ENCODE measurements around the gene PLPP6. TPM values are rescaled to one million over a fixed set of nuclear protein-coding genes. Genes with fewer than 3 reads are reported as not detected.

The PLPP6 gene
- polyA plus RNA-seq, 1 donor (not counting 4 experiments of a cell fraction or from before 2014, with no cell fraction given) = 7.7 TPM

- FAIRE-seq (no peak), DNase-seq (ENCODE audit: low read depth, low spot score) (no peak)
- Histone ChIP-seq H3K9ac (ENCODE audit: control insufficient read depth, extremely low read depth, insufficient read depth, low read length) (no peak overlapping the region), H3K27ac (ENCODE audit: control insufficient read depth, insufficient read depth, low read length) (no peak overlapping the region), H3K9me1 (ENCODE audit: control insufficient read depth, extremely low read depth, insufficient read depth, low read length) (no peaks in the 10 kb centered on the region), H3K4me2 (ENCODE audit: control insufficient read depth, extremely low read depth, insufficient read depth, low read depth, low read length) (no peak overlapping the region), H4K20me1 (ENCODE audit: control insufficient read depth, extremely low read depth, insufficient read depth, low read length) (no peaks in the 10 kb centered on the region), H3K9me3 (ENCODE audit: control insufficient read depth, low read depth, low read length) (no peaks in the 10 kb centered on the region), H2AFZ (ENCODE audit: control insufficient read depth, low read length) (no peak overlapping the region), H3K79me2 (ENCODE audit: control insufficient read depth, insufficient read depth, low read length) (no peaks in the 10 kb centered on the region), H3K36me3 (ENCODE audit: control insufficient read depth in 2 of 2, extremely low read depth in 1 of 2, insufficient read depth in 2 of 2, low read length in 2 of 2) (no peaks in the 10 kb centered on the region), H3K4me3 (ENCODE audit: control insufficient read depth in 2 of 3, extremely low read depth in 1 of 3, insufficient read depth in 2 of 3, low read depth in 1 of 3, low read length in 3 of 3) (no peak overlapping the region), H3K4me1 (ENCODE audit: control insufficient read depth, extremely low read depth, insufficient read depth, low read length) (no peaks in the 10 kb centered on the region), H3K27me3 (ENCODE audit: control insufficient read depth, extremely low read depth, insufficient read depth, low read length) (no peaks in the 10 kb centered on the region)
- TF ChIP-seq CTCF (optimal IDR thresholded peaks at IDR 0.05 in 1 of 3, IDR thresholded peaks at IDR 0.05 in 1 of 3, conservative IDR thresholded peaks at IDR 0.05 in 1 of 3; ENCODE audit: extremely low read depth in 1 of 3, insufficient read depth in 2 of 3, low read length in 3 of 3) = no peak
- TF ChIP-seq EZH2 (IDR thresholded peaks at IDR 0.05; ENCODE audit: low read length) = no peak
- dilution Hi-C loops (cut with MboI; ENCODE audit: extremely low pct_ligation_motif_present, low sequenced_read_pairs) = no loop called here
Measured at GRCh38 chr9:4617752-4618151, 44.3 kb upstream of the PLPP6 start.

DNA sequence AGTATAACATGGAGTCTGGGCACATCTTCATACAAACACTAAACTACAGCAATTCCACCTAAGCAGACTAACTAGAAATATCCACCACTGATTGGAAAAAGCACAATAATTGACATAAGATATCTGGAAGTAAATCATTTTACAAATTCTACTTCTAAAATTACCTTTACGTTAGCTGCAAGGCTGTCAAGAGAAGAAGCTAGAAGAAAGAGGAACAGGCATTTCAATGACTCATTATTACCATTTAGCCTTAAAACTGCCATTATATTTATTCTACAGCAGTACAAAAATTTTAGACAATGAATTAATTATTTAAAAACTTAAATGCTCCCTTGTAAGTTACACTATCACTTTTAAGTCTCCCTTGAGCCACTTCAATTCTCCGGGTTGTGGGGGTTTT is 43.4 kb upstream of the PLPP6 start:
- DNase-seq (ENCODE audit: low read depth, low spot score) = no peak
- Histone ChIP-seq H2AFZ (ENCODE audit: control insufficient read depth, low read length) (no peak overlapping the region), H3K36me3 (ENCODE audit: control insufficient read depth in 2 of 2, extremely low read depth in 1 of 2, insufficient read depth in 2 of 2, low read length in 2 of 2) (no peaks in the 10 kb centered on the region), H3K27me3 (ENCODE audit: control insufficient read depth, extremely low read depth, insufficient read depth, low read length) (no peaks in the 10 kb centered on the region), H3K9ac (ENCODE audit: control insufficient read depth, extremely low read depth, insufficient read depth, low read length) (no peak overlapping the region), H3K27ac (ENCODE audit: control insufficient read depth, insufficient read depth, low read length) (no peak overlapping the region), H3K4me3 (ENCODE audit: control insufficient read depth in 2 of 3, extremely low read depth in 1 of 3, insufficient read depth in 2 of 3, low read depth in 1 of 3, low read length in 3 of 3) (no peak overlapping the region), H3K4me2 (ENCODE audit: control insufficient read depth, extremely low read depth, insufficient read depth, low read depth, low read length) (no peak overlapping the region), H3K9me1 (ENCODE audit: control insufficient read depth, extremely low read depth, insufficient read depth, low read length) (no peaks in the 10 kb centered on the region), H3K9me3 (ENCODE audit: control insufficient read depth, low read depth, low read length) (no peaks in the 10 kb centered on the region), H3K79me2 (ENCODE audit: control insufficient read depth, insufficient read depth, low read length) (no peaks in the 10 kb centered on the region), H4K20me1 (ENCODE audit: control insufficient read depth, extremely low read depth, insufficient read depth, low read length) (no peaks in the 10 kb centered on the region), H3K4me1 (ENCODE audit: control insufficient read depth, extremely low read depth, insufficient read depth, low read length) (no peaks in the 10 kb centered on the region)
- no peak for FAIRE-seq
- dilution Hi-C loops (cut with MboI; ENCODE audit: extremely low pct_ligation_motif_present, low sequenced_read_pairs) = no loop called here
- TF ChIP-seq EZH2 (IDR thresholded peaks at IDR 0.05; ENCODE audit: low read length) (no peak), CTCF (optimal IDR thresholded peaks at IDR 0.05 in 1 of 3, IDR thresholded peaks at IDR 0.05 in 1 of 3, conservative IDR thresholded peaks at IDR 0.05 in 1 of 3; ENCODE audit: extremely low read depth in 1 of 3, insufficient read depth in 2 of 3, low read length in 3 of 3) (no peak)

Data from keratinocyte (primary cell).